HEK293 (cell line): ENCODE measurements around the gene CCDC13.

ENCODE experiments used
- ATF2 ChIP-seq: fragments of 450-650 bp; formaldehyde crosslinking; IDR thresholded peaks from 2 replicates; pipeline ENCODE4 v1.5.1; 2016; ENCODE audit warnings: missing biosample characterization, missing genetic modification characterization, low read depth
- BCL6B ChIP-seq: fragments of 450-650 bp; formaldehyde crosslinking; IDR thresholded peaks from 2 replicates; pipeline ENCODE4 v1.5.1; 2017; ENCODE audit warnings: missing biosample characterization, missing genetic modification characterization
- CTCF ChIP-seq: fragments of 450-650 bp; formaldehyde crosslinking; IDR thresholded peaks from 2 replicates; pipeline ENCODE4 v1.5.1; 2016; ENCODE audit warnings: missing biosample characterization, missing genetic modification characterization
- REST ChIP-seq: fragments of 450-650 bp; formaldehyde crosslinking; IDR thresholded peaks from 2 replicates; pipeline ENCODE4 v1.5.1; 2016; ENCODE audit warnings: missing biosample characterization, missing genetic modification characterization
- SALL2 ChIP-seq: fragments of 450-650 bp; formaldehyde crosslinking; IDR thresholded peaks from 2 replicates; pipeline ENCODE4 v1.5.0; 2017; ENCODE audit warnings: missing biosample characterization, mild to moderate bottlenecking, missing genetic modification characterization, borderline replicate concordance
- SP3 ChIP-seq: fragments of 450-650 bp; formaldehyde crosslinking; IDR thresholded peaks from 2 replicates; pipeline ENCODE4 v1.5.1; 2016; ENCODE audit warnings: missing biosample characterization, missing genetic modification characterization
- ZBTB49 ChIP-seq: fragments of 450-650 bp; formaldehyde crosslinking; IDR thresholded peaks from 2 replicates; pipeline ENCODE4 v1.5.1; 2016; ENCODE audit warnings: missing biosample characterization, missing genetic modification characterization, low read depth
- ZNF266 ChIP-seq: fragments of 450-650 bp; formaldehyde crosslinking; IDR thresholded peaks from 2 replicates; pipeline ENCODE4 v1.5.1; 2016; ENCODE audit warnings: missing biosample characterization, missing genetic modification characterization, low read depth
- ZNF274 ChIP-seq, 2 experiments: fragments of 200-500 bp in 1 of 2; fragments of 450-650 bp in 1 of 2; sonication (Bioruptor generic) in 1 of 2; formaldehyde crosslinking in 1 of 2; IDR thresholded peaks; 2 replicates each; pipeline versions ENCODE4 v1.5.1 to v1.6.1; 2014 to 2016; ENCODE audit warnings: borderline replicate concordance in 1 of 2, inconsistent platforms in 1 of 2, low read length in 1 of 2, missing biosample characterization in 1 of 2, missing genetic modification characterization in 1 of 2
- ZNF530 ChIP-seq: fragments of 450-650 bp; formaldehyde crosslinking; IDR thresholded peaks from 2 replicates; pipeline ENCODE4 v1.5.1; 2016; ENCODE audit warnings: low read depth, missing biosample characterization, missing genetic modification characterization
- ZNF658 ChIP-seq: fragments of 450-650 bp; formaldehyde crosslinking; IDR thresholded peaks from 2 replicates; pipeline ENCODE4; 2016; ENCODE audit warnings: missing biosample characterization, missing genetic modification characterization
- TF ChIP-seq, protein P1 (sequence below): fragments of 450-650 bp; formaldehyde crosslinking; IDR thresholded peaks from 2 replicates; pipeline ENCODE4 v1.5.1; 2016; ENCODE audit warnings: missing biosample characterization, missing genetic modification characterization
- TF ChIP-seq, protein P2 (sequence below): fragments of 450-650 bp; formaldehyde crosslinking; IDR thresholded peaks from 2 replicates; pipeline ENCODE4 v1.5.1; 2016; ENCODE audit warnings: missing biosample characterization, missing genetic modification characterization
- TF ChIP-seq, protein P3 (sequence below): fragments of 450-650 bp; formaldehyde crosslinking; IDR thresholded peaks from 2 replicates; pipeline ENCODE4 v1.5.1; 2016; ENCODE audit warnings: missing biosample characterization, missing genetic modification characterization

DNA sequence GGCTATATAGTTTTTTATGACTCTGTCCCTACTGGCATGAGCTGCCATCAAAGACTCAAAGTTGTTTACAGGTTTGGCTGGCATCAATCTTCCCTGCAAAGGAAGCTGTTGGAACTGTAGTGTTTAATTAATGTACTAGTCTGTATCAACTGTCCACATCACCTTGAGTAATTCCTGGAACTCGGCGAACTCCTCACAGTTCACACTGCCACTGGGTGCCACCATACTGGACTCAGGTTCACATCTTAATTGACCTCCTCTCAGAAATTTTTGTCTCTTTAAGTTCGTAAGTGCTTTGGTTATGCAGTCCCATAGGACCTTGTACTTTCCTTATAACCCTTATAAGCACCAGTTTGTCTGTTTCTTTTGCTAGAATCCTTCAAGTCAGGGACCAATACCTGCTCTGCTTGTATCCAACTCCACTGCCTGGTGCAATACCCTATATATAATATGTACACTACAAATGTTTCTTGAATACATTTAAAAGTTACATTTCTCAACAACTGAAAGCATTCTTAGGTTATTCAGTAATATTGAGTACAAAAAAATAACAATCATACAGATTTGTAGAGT is 28.1 kb upstream of the CCDC13 start:
- TF ChIP-seq CTCF (tag by site-specific recombination) (no peak), BCL6B (tag by site-specific recombination) (no peak), ZNF274 (IDR thresholded peaks at IDR 0.05; ENCODE audit: low read length) (no peak), ZNF274 (tag by site-specific recombination; IDR thresholded peaks at IDR 0.05; ENCODE audit: borderline replicate concordance) (no peak), REST (tag by site-specific recombination) (no peak), SALL2 (tag by site-specific recombination) (no peak), ATF2 (no peak), ZNF530 (tag by site-specific recombination) (no peak), ZBTB49 (tag by site-specific recombination) (no peak), SP3 (tag by site-specific recombination) (no peak), ZNF266 (tag by site-specific recombination) (no peak), ZNF658 (no peak)
- TF ChIP-seq, protein P1, sequence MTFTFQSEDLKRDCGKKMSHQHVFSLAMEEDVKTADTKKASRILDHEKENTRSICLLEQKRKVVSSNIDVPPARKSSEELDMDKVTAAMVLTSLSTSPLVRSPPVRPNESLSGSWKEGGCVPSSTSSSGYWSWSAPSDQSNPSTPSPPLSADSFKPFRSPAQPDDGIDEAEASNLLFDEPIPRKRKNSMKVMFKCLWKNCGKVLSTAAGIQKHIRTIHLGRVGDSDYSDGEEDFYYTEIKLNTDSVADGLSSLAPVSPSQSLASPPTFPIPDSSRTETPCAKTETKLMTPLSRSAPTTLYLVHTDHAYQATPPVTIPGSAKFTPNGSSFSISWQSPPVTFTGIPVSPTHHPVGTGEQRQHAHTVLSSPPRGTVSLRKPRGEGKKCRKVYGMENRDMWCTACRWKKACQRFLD (tag by site-specific recombination) = no peak
- TF ChIP-seq, protein P2, sequence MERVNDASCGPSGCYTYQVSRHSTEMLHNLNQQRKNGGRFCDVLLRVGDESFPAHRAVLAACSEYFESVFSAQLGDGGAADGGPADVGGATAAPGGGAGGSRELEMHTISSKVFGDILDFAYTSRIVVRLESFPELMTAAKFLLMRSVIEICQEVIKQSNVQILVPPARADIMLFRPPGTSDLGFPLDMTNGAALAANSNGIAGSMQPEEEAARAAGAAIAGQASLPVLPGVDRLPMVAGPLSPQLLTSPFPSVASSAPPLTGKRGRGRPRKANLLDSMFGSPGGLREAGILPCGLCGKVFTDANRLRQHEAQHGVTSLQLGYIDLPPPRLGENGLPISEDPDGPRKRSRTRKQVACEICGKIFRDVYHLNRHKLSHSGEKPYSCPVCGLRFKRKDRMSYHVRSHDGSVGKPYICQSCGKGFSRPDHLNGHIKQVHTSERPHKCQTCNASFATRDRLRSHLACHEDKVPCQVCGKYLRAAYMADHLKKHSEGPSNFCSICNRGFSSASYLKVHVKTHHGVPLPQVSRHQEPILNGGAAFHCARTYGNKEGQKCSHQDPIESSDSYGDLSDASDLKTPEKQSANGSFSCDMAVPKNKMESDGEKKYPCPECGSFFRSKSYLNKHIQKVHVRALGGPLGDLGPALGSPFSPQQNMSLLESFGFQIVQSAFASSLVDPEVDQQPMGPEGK (tag by site-specific recombination) = no peak
- TF ChIP-seq, protein P3, sequence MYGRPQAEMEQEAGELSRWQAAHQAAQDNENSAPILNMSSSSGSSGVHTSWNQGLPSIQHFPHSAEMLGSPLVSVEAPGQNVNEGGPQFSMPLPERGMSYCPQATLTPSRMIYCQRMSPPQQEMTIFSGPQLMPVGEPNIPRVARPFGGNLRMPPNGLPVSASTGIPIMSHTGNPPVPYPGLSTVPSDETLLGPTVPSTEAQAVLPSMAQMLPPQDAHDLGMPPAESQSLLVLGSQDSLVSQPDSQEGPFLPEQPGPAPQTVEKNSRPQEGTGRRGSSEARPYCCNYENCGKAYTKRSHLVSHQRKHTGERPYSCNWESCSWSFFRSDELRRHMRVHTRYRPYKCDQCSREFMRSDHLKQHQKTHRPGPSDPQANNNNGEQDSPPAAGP (tag by site-specific recombination) = no peak
